Measurements from ENCODE around the gene TMX4.
"Not testable (repeated sequence)": the region's sequence is repeated elsewhere in the genome, so short reads cannot be mapped to it uniquely, and the experiment has no call there.

TMX4 gene

GRCh38 chr20:8050157-8050837 is 30.7 kb upstream of the TMX4 start:
- no peak for TF ChIP-seq PAX5 (IDR thresholded peaks at IDR 0.05; ENCODE audit: insufficient read depth, low read length, severe bottlenecking)
- no peak for TF ChIP-seq POU2F2 (IDR thresholded peaks at IDR 0.05; ENCODE audit: low read depth, low read length)
- TF ChIP-seq TAF1 (IDR thresholded peaks at IDR 0.05; ENCODE audit: low read depth, low read length) = no peak
- TF ChIP-seq POLR2AphosphoS5 (IDR thresholded peaks at IDR 0.05; ENCODE audit: low read depth, low read length) = no peak
- TF ChIP-seq SPI1 (IDR thresholded peaks at IDR 0.05; ENCODE audit: low read depth, low read length) = no peak
- TF ChIP-seq POLR2A (IDR thresholded peaks at IDR 0.05; ENCODE audit: low read depth, low read length) = no peak
- DNase-seq (ENCODE audit: insufficient read length, low spot score) = no peak
- FAIRE-seq = no peak

GRCh38 chr20:8049310-8049709 is 29.7 kb upstream of the TMX4 start:
- FAIRE-seq (no peak), DNase-seq (ENCODE audit: insufficient read length, low spot score) (no peak)
- TF ChIP-seq SPI1 (IDR thresholded peaks at IDR 0.05; ENCODE audit: low read depth, low read length) = no peak
- TF ChIP-seq POLR2AphosphoS5 (IDR thresholded peaks at IDR 0.05; ENCODE audit: low read depth, low read length) = no peak
- no peak for TF ChIP-seq TAF1 (IDR thresholded peaks at IDR 0.05; ENCODE audit: low read depth, low read length)
- TF ChIP-seq PAX5 (IDR thresholded peaks at IDR 0.05; ENCODE audit: insufficient read depth, low read length, severe bottlenecking) = no peak

- DNase-seq (ENCODE audit: insufficient read length, low spot score) (no peak), FAIRE-seq (no peak)
- no peak for TF ChIP-seq POU2F2 (IDR thresholded peaks at IDR 0.05; ENCODE audit: low read depth, low read length)
Measured at GRCh38 chr20:8045946-8046345, 26.4 kb upstream of the TMX4 start.

GRCh38 chr20:8043687-8044282 is 24.2 kb upstream of the TMX4 start:
- FAIRE-seq = no peak

GRCh38 chr20:8039042-8039441 is 19.5 kb upstream of the TMX4 start:
- no peak for FAIRE-seq
- no peak for DNase-seq (ENCODE audit: insufficient read length, low spot score)
- TF ChIP-seq TAF1 (IDR thresholded peaks at IDR 0.05; ENCODE audit: low read depth, low read length) (no peak), POLR2A (IDR thresholded peaks at IDR 0.05; ENCODE audit: low read depth, low read length) (no peak), POU2F2 (IDR thresholded peaks at IDR 0.05; ENCODE audit: low read depth, low read length) (no peak), PAX5 (IDR thresholded peaks at IDR 0.05; ENCODE audit: insufficient read depth, low read length, severe bottlenecking) (no peak), SPI1 (IDR thresholded peaks at IDR 0.05; ENCODE audit: low read depth, low read length) (no peak), POLR2AphosphoS5 (IDR thresholded peaks at IDR 0.05; ENCODE audit: low read depth, low read length) (no peak)

More at GRCh38 chr20:8043687-8044282, 24.2 kb upstream of the TMX4 start:
- TF ChIP-seq SPI1 (IDR thresholded peaks at IDR 0.05; ENCODE audit: low read depth, low read length) = no peak
- TF ChIP-seq POLR2A (IDR thresholded peaks at IDR 0.05; ENCODE audit: low read depth, low read length) = no peak
- TF ChIP-seq TAF1 (IDR thresholded peaks at IDR 0.05; ENCODE audit: low read depth, low read length) = no peak
- no peak for TF ChIP-seq POU2F2 (IDR thresholded peaks at IDR 0.05; ENCODE audit: low read depth, low read length)
- TF ChIP-seq PAX5 (IDR thresholded peaks at IDR 0.05; ENCODE audit: insufficient read depth, low read length, severe bottlenecking) = no peak
- no peak for TF ChIP-seq POLR2AphosphoS5 (IDR thresholded peaks at IDR 0.05; ENCODE audit: low read depth, low read length)
- DNase-seq (ENCODE audit: insufficient read length, low spot score) = peak; percentile 14

- DNase-seq (ENCODE audit: insufficient read length, low spot score) = no peak
- TF ChIP-seq PAX5 (IDR thresholded peaks at IDR 0.05; ENCODE audit: insufficient read depth, low read length, severe bottlenecking) = no peak
- no peak for FAIRE-seq
Measured at GRCh38 chr20:8036771-8037170, 17.2 kb upstream of the TMX4 start.

GRCh38 chr20:8033151-8033841 is 13.7 kb upstream of the TMX4 start:
- DNase-seq (ENCODE audit: insufficient read length, low spot score) (no peak), FAIRE-seq (no peak)
- no peak for TF ChIP-seq POLR2A (IDR thresholded peaks at IDR 0.05; ENCODE audit: low read depth, low read length)
- TF ChIP-seq POU2F2 (IDR thresholded peaks at IDR 0.05; ENCODE audit: low read depth, low read length) = no peak
- no peak for TF ChIP-seq SPI1 (IDR thresholded peaks at IDR 0.05; ENCODE audit: low read depth, low read length)
- no peak for TF ChIP-seq TAF1 (IDR thresholded peaks at IDR 0.05; ENCODE audit: low read depth, low read length)
- no peak for TF ChIP-seq PAX5 (IDR thresholded peaks at IDR 0.05; ENCODE audit: insufficient read depth, low read length, severe bottlenecking)
- no peak for TF ChIP-seq POLR2AphosphoS5 (IDR thresholded peaks at IDR 0.05; ENCODE audit: low read depth, low read length)

- no peak for TF ChIP-seq TAF1 (IDR thresholded peaks at IDR 0.05; ENCODE audit: low read depth, low read length)
- TF ChIP-seq POLR2AphosphoS5 (IDR thresholded peaks at IDR 0.05; ENCODE audit: low read depth, low read length) = no peak
- TF ChIP-seq POU2F2 (IDR thresholded peaks at IDR 0.05; ENCODE audit: low read depth, low read length) = no peak
- TF ChIP-seq SPI1 (IDR thresholded peaks at IDR 0.05; ENCODE audit: low read depth, low read length) = no peak
- TF ChIP-seq PAX5 (IDR thresholded peaks at IDR 0.05; ENCODE audit: insufficient read depth, low read length, severe bottlenecking) = no peak
- no peak for TF ChIP-seq POLR2A (IDR thresholded peaks at IDR 0.05; ENCODE audit: low read depth, low read length)
- DNase-seq (ENCODE audit: insufficient read length, low spot score) (no peak), FAIRE-seq (no peak)
Measured at GRCh38 chr20:8032499-8032898, 12.9 kb upstream of the TMX4 start.

- not testable (repeated sequence) for FAIRE-seq; DNase-seq (ENCODE audit: insufficient read length, low spot score)
Measured at GRCh38 chr20:8031539-8031938, 12.0 kb upstream of the TMX4 start.

- FAIRE-seq (no peak), DNase-seq (ENCODE audit: insufficient read length, low spot score) (no peak)
- TF ChIP-seq POU2F2 (IDR thresholded peaks at IDR 0.05; ENCODE audit: low read depth, low read length) (no peak), POLR2AphosphoS5 (IDR thresholded peaks at IDR 0.05; ENCODE audit: low read depth, low read length) (no peak), PAX5 (IDR thresholded peaks at IDR 0.05; ENCODE audit: insufficient read depth, low read length, severe bottlenecking) (no peak)
Measured at GRCh38 chr20:8021541-8022269, 2.1 kb upstream of the TMX4 start.
